ENCODE results near the gene SMPD4.
"Not testable (repeated sequence)": the region's sequence is repeated elsewhere in the genome, so short reads cannot be mapped to it uniquely, and the experiment has no call there.

The SMPD4 gene

DNA sequence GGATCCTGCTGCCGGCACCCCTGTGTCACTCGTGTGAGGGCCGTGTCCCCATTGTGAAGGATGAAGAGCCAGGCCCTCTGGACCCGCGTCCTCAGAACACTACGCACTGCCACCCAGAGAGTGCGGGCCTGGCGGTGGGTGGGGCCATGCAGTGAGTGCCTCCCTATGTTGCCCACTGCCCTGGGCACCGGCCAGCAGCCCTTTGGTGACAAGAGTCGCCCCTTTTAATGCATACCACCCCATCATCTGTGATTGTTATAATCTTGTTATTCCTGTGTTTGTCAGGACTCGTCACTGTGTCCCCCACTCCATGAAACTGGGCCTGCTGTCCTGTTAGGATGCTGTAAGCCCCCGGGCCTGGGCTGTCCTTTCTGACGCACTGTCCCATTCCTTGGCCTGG is 43.1 kb downstream of the SMPD4 start:
- DNase-seq = not testable (repeated sequence)

DNA sequence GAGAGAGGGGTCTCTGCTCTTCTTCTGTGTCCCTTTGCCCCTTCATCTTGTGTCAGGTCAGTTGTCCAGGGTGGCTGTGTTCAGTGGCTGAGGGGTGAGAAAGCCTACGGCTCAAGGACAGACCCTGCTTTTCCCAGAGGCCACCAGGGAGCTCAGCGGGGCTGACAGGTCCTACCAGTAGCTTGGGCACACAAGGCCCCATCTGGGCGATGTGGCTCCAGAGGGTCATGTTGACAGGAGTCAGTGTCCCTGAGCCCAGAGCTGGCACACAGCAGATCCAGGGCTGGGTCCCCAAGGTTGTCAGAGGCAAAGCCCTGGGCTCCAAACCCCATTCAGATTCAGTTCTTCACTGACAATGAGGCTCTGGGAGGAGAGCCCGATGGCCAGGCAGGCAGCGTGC is 44.3 kb downstream of the SMPD4 start:
- DNase-seq = not testable (repeated sequence)

DNA sequence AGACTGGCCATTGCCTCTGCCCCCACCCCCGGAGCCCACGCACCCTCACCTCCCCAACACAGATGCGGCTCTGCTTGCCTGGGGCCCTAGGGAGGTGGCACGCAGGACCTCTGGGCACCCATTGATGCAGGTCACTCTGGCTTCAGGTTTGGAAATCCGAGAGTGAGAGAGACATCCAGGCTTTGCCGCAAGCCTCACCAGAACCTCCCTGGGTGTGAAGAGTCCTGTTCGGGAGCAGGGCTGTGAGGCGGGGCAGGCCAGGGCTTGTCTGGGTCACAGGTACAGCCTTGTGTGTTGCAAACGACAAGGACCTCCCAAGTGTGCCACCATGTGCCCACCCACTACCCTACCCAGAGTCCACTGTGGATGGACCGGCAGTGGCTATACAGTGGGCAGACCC is 44.9 kb downstream of the SMPD4 start:
- not testable (repeated sequence) for DNase-seq

DNA sequence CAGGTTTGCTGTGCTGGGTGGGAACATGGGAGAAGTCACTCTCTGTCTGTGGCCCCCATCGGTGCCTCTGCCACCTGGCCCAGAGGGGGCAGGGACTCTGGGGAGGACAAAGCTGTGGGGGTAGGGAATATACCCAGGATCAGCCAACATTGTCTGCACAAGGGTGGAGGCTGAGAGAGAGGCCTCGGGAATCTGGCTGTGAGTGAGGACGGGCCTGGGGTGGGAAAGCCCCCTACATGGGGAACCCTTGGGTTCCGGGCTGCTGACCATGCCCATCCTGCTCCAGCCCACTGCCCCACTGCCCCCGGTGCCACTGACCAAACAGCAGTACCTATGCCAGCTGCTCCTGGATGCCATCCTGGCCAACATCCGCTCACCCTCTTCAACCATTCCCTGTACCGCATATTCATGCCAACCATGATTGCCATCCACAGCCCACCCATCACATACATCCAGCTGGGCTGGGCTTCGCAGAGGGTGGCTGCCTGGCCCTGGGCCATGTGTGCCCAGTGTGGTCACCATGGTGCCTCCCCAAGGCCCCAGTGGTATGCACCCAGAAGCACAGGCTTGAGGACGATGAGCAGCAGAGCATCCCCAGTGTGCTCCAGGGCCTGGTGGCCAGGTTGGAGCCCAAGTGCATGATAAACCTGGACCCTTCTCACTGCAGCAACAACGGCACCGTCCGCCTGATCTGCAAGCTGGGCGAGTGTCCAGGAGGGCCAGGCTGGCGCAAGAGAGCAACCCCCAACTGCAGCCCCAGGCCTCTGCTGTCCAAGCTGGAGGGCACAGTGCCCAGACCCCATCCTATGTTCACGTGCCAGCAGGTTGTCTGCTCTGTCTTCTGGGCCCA is 45.5 kb downstream of the SMPD4 start:
- DNase-seq = no peak

GRCh38 chr2:130129120-130129829 is 52.1 kb downstream of the SMPD4 start, which contains the start of gene POTEF:
POTEF (minus strand) TSS chr2:130129222; CDS start chr2:130120515, 8,707 bp downstream.
- DNase-seq = not testable (repeated sequence)

DNA sequence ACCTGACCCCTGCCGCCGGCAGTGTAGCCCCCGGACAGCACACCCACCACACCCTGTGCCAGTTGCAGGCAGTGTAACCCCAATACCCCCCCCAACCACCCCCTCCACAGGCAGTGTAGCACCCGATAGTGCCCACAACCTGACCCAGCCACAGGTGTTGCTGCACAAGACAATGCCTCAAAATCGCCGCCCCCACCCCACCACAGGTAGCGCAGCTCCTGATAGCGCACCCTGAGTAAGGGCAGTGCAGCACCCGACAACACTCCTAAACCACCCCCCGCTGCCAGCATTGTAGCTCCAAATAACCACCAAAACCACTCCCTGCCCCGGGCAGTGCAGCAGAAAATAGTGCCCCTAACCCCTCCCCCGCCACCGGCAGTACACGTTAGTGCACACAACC is 52.9 kb downstream of the SMPD4 start:
- DNase-seq = not testable (repeated sequence)

GRCh38 chr2:130127726-130128125 is 53.7 kb downstream of the SMPD4 start:
- DNase-seq = not testable (repeated sequence)

DNA sequence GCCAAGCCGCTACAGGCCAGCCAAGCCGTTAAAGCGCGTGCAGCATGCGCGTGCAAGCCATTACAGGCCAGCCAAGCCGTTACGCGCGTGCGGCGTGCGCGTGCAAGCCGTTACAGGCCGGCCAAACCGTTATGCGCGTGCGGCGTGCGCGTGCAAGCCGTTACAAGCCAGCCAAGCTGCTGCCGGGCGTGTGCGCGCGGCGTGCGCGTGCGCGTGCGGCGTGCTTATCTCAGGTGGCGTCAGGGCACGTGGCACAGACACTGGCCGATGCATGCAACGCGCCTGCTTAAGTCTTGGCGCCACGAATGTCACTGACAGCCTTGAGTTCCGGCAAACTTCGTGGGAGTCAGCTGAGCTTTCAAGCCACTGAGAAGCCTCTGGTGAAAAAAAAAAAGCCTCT is 60.5 kb downstream of the SMPD4 start:
- not testable (repeated sequence) for DNase-seq

DNA sequence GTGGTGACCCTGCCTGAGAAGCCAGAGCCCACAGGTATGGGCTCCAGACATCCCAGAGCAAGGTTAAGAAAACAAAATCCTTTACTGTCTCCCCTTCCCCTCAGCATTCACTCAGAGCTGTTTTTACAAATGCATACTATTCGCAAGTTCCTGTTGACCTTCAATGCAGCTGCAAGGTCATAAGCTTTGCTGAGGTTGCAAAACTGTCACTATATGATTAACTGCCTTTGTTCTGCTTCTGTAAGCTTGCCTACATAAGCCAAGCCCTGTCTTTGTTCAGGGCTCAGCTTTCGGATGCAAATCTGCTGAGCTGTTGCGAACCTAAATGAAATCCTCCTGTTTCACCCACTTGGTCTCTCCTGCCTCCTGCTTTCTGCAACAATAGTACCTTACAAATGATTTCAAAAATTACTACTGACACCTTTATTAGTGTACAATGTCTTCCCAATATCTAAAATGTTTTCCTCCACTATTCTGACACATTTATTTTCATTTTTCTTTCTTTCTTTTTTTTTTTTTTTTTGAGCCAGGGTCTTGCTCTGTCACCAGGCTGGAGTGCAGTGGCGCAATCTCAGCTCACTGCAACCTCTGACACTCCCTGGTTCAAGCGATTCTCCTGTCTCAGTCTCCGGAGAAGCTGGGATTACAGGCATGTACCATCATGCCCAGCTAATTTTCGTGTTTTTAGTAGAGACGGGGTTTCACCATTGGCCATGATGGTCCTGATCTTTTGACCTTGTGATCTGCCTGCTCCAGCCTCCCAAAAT is 78.6 kb downstream of the SMPD4 start:
- DNase-seq = not testable (repeated sequence)
